ENCODE measurements around the gene C19orf33.

Gene C19orf33

DNA sequence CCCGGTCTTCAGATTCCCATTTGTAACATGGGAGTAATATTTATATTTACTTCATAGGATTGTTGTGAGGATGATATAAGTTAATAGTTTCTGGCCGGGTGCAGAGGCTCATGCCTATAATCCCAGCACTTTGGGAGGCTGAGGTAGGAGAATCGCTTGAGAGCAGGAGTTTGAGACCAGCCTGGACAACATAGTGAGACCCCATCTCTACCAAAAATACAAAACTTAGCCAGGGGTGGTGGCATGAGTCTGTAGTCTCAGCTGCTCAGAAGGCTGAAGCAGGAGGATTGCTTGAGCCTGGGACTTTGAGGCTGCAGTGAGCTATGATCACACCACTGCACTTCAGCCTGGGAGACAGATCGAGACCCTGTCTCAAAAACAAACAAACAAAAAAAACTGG lies 42.8 kb downstream of the C19orf33 start:
- DNase-seq: no peak

- no peak for DNase-seq
Observed at GRCh38 chr19:38350883-38351282, 46.8 kb downstream of the C19orf33 start.

GRCh38 chr19:38351865-38352395 lies 47.9 kb downstream of the C19orf33 start:
- DNase-seq: no peak

GRCh38 chr19:38352611-38353010 lies 48.6 kb downstream of the C19orf33 start:
- no peak for DNase-seq

All from effector CD8-positive, alpha-beta T cell (primary cell).